MG63 (cell line): ENCODE measurements around the gene ZG16. TPM values are rescaled to one million over a fixed set of nuclear protein-coding genes. Genes with fewer than 3 reads are reported as not detected.
"Not testable (repeated sequence)": the region's sequence is repeated elsewhere in the genome, so short reads cannot be mapped to it uniquely, and the experiment has no call there.

ENCODE experiments used
- DNase-seq: peaks from one replicate; pipeline ENCODE4 v3.0.0-alpha.2; 2020
- H3K27me3 ChIP-seq: fragments of 250-450 bp; sonication (Bioruptor Pico); 2 replicates; pipeline ENCODE4 v1.5.1; 2020; ENCODE audit warnings: mild to moderate bottlenecking, moderate library complexity
- H3K36me3 ChIP-seq: fragments of 250-450 bp; sonication (Bioruptor Pico); 2 replicates; pipeline ENCODE4 v1.5.1; 2020; ENCODE audit warnings: mild to moderate bottlenecking, moderate library complexity
- H3K4me3 ChIP-seq: fragments of 250-450 bp; sonication (Bioruptor Pico); 2 replicates; pipeline ENCODE4 v1.5.1; 2020; ENCODE audit warnings: mild to moderate bottlenecking, moderate library complexity
- H3K9me3 ChIP-seq: fragments of 250-450 bp; sonication (Bioruptor Pico); 2 replicates; pipeline ENCODE4 v1.5.1; 2020; ENCODE audit warnings: mild to moderate bottlenecking, moderate library complexity
- total RNA-seq: library from RNA; depleted of rRNA; stranded (reverse); fragments of >200 nt; shearing (Covaris generic); gene quantifications from 2 replicates; pipeline ENCODE4 v1.2.3, GENCODE V29; 2014; ENCODE audit warnings: low replicate concordance; rRNA removed

ZG16 gene, protein sequence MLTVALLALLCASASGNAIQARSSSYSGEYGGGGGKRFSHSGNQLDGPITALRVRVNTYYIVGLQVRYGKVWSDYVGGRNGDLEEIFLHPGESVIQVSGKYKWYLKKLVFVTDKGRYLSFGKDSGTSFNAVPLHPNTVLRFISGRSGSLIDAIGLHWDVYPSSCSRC
- not detected in 2 replicates for total RNA-seq

- no peak for DNase-seq
- H3K36me3 ChIP-seq, result no peaks in the 10 kb centered on the region
- H3K4me3 ChIP-seq, result no peak within 1 kb of the TSS
- peaks cover 6% of the 10 kb centered on the region; the same call in 1 of the 2 replicates for H3K27me3 ChIP-seq
- H3K9me3 ChIP-seq, result no peaks in the 10 kb centered on the region
Observed at GRCh38 chr16:29777576-29778350, at the start of gene ZG16. TSS of gene ZG16 (plus strand) at chr16:29778256. CDS start at chr16:29779267, 1,011 bp downstream.

DNA sequence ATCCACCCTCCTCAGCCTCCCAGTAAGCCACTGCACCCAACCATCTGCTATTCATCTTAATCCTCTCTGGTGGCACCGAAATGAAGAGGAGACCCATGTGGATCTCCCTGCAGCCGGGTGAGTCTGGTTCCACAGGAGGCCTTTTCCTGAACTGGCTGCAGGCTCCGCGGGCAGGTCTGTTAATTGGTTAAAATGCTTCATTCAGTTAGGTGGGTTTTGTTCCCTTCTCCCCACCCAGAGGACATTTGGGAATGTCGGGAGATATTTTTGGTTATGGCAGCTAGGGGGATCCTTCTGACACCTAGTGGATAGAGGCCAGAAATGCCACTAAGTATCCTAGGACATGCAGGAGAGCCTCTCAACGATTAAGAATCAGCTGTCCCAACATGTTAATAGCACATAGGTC is 48.9 kb upstream of the ZG16 start:
- no peak for DNase-seq
- Histone ChIP-seq H3K9me3 (no peaks in the 10 kb centered on the region), H3K27me3 (no peaks in the 10 kb centered on the region; the same call in 1 of the 2 replicates), H3K36me3 (no peaks in the 10 kb centered on the region), H3K4me3 (no peak overlapping the region)

DNA sequence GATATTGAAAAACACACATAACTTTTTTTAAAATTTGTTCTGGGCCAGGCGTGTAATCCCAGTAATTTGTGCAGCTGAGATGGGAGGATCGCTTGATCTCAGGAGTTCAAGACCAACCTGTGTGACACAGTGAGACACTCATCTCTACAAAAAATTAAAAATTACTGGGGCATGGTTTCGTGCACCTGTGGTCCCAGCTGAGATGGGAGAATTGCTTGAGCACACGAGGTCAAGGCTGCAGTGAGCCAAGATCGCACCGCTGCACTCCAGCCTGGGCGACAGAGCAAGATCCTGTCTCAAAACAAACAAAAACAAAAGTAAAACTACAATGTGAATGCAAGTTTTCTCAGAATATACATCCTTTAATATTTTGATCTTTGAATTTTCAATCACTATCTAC is 47.4 kb upstream of the ZG16 start:
- Histone ChIP-seq H3K27me3 (peaks cover 3% of the 10 kb centered on the region), H3K36me3 (no peaks in the 10 kb centered on the region), H3K9me3 (no peaks in the 10 kb centered on the region), H3K4me3 (no peak overlapping the region)
- no peak for DNase-seq

- H3K27me3 ChIP-seq, result peaks cover 10% of the 10 kb centered on the region
- not testable (repeated sequence) for DNase-seq, H3K9me3 ChIP-seq, H3K36me3 ChIP-seq, H3K4me3 ChIP-seq
Observed at GRCh38 chr16:29731768-29732601, 46.1 kb upstream of the ZG16 start.

- Histone ChIP-seq H3K9me3 (no peaks in the 10 kb centered on the region), H3K4me3 (no peak overlapping the region), H3K36me3 (no peaks in the 10 kb centered on the region), H3K27me3 (peaks cover 10% of the 10 kb centered on the region; the same call in 1 of the 2 replicates)
- no peak for DNase-seq
Observed at GRCh38 chr16:29734786-29735185, 43.3 kb upstream of the ZG16 start.

DNA sequence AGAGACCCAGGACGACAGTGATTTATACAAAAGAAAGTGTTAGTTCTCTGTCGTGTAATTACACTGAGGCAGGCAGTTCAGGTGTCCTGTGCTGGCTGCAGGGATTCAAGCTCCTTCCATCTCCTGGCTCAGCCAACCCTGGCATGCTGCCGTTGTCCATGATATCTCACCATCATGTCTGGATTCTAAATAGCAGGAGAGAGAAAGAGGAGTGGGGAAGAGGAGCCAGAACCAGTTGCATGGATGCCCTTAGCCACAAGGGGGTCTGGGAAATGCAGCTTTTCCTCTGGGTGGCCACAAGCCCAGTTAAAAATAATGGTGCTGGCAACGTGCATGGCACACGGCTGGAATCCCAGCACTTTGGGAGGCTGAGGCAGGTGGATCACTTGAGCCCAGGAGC is 41.9 kb upstream of the ZG16 start:
- no peaks in the 10 kb centered on the region for H3K9me3 ChIP-seq
- peaks cover 10% of the 10 kb centered on the region; the same call in 1 of the 2 replicates for H3K27me3 ChIP-seq
- no peaks in the 10 kb centered on the region for H3K36me3 ChIP-seq
- no peak overlapping the region for H3K4me3 ChIP-seq
- no peak for DNase-seq

DNA sequence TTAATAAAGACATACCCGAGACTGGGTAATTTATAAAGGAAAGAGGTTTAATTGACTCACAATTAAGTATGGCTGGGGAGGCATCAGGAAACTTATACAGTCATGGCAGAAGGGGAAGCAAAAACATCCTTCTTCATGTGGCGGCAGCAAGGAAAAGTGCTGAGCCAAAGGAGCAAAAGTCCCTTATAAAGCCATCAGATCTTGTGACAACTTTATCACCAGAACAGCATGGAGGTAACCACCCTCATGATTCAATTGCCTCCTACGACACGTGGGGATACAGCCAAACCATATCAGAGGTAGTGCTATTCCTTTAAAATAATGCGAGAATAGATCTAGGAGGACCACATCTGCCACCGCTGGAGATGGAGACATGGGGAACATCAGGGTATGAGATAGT is 41.3 kb upstream of the ZG16 start:
- no peaks in the 10 kb centered on the region for H3K9me3 ChIP-seq
- no peak overlapping the region for H3K4me3 ChIP-seq
- no peaks in the 10 kb centered on the region for H3K36me3 ChIP-seq
- DNase-seq, result no peak
- H3K27me3 ChIP-seq, result peaks cover 10% of the 10 kb centered on the region; the same call in 1 of the 2 replicates

- no peak for DNase-seq
- Histone ChIP-seq H3K27me3 (peaks cover 10% of the 10 kb centered on the region; the same call in 1 of the 2 replicates), H3K36me3 (no peaks in the 10 kb centered on the region), H3K9me3 (no peaks in the 10 kb centered on the region), H3K4me3 (no peak overlapping the region)
Observed at GRCh38 chr16:29737713-29738112, 40.3 kb upstream of the ZG16 start.

GRCh38 chr16:29738514-29738913 is 39.5 kb upstream of the ZG16 start:
- Histone ChIP-seq H3K36me3 (no peaks in the 10 kb centered on the region), H3K4me3 (no peak overlapping the region), H3K9me3 (no peaks in the 10 kb centered on the region), H3K27me3 (peaks cover 10% of the 10 kb centered on the region; the same call in 1 of the 2 replicates)
- DNase-seq, result no peak

DNA sequence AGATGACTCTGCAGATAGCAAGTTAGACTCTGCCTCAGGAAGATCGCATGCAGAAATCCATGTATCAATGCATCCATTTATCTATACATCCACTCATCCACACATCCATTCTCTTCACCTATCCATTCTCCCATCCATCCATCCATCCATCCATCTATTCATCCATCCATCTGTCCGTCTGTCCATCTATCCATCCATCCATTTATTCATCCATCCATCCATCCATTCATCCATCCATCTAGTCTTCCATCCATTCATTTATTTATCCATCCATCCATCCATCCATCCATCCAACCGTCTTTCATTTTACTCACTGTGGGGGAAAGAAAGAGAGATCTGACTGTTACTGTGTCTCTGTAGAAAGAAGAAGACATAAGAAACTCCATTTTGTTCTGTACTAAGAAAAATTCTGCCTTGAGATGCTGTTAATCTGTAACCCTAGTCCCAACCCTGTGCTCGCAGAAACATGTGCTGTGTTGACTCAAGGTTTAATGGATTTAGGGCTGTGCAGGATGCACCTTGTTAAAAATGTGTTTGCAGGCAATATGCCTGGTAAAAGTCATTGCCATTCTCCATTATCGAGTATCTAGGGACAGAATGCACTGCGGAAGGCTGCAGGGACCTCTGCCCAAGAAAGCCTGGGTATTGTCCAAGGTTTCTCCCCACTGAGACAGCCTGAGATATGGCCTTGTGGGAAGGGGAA is 38.0 kb upstream of the ZG16 start:
- not testable (repeated sequence) for DNase-seq, H3K9me3 ChIP-seq, H3K36me3 ChIP-seq, H3K4me3 ChIP-seq, H3K27me3 ChIP-seq

- not testable (repeated sequence) for H3K9me3 ChIP-seq, H3K36me3 ChIP-seq, H3K27me3 ChIP-seq, DNase-seq, H3K4me3 ChIP-seq
Observed at GRCh38 chr16:29740630-29741015, 37.4 kb upstream of the ZG16 start.

- Histone ChIP-seq H3K4me3 (no peak overlapping the region), H3K36me3 (no peaks in the 10 kb centered on the region), H3K27me3 (no peaks in the 10 kb centered on the region; the same call in 1 of the 2 replicates), H3K9me3 (no peaks in the 10 kb centered on the region)
- no peak for DNase-seq
Observed at GRCh38 chr16:29742683-29743275, 35.3 kb upstream of the ZG16 start.

- Histone ChIP-seq H3K27me3 (no peaks in the 10 kb centered on the region), H3K4me3 (no peak overlapping the region), H3K9me3 (no peaks in the 10 kb centered on the region), H3K36me3 (no peaks in the 10 kb centered on the region)
- no peak for DNase-seq
Observed at GRCh38 chr16:29743475-29743826, 34.6 kb upstream of the ZG16 start.

GRCh38 chr16:29743827-29744531 is 34.1 kb upstream of the ZG16 start:
- Histone ChIP-seq H3K9me3 (no peaks in the 10 kb centered on the region), H3K36me3 (no peaks in the 10 kb centered on the region), H3K27me3 (no peaks in the 10 kb centered on the region), H3K4me3 (no peak overlapping the region)
- no peak for DNase-seq

DNA sequence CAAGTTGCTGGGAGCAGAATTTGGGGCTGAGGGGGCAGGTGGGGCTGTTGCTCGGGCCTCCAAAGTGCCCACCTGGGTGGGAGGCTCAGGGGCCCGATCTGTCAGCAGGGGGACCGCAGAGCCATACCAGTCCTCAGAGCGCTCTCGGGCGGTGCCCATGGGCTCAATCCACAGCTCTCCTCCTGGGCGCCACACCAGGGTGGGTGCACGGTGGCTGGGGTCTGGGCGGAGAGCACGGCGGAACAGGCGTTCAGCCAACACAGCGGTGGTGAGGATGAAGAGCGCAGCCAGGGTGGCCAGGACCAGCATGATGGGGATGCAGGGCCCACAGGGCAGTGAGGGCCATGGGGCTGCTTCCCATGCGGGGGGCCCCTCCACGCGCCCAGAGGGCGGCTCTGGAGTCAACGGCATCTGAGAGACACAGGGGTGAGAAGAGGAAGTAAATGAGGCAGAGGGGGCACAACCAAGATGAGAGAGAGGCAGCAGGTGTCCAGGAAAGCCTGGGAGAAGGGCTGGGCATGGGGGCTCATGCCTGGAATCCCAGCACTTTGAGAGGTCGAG is 33.4 kb upstream of the ZG16 start:
- DNase-seq, result no peak
- no peaks in the 10 kb centered on the region for H3K36me3 ChIP-seq

More for the DNA sequence above, 33.4 kb upstream of the ZG16 start:
- H3K9me3 ChIP-seq, result no peaks in the 10 kb centered on the region
- H3K4me3 ChIP-seq, result no peak overlapping the region
- no peaks in the 10 kb centered on the region for H3K27me3 ChIP-seq
